Measurements from ENCODE around the gene CD7. TPM values are rescaled to one million over a fixed set of nuclear protein-coding genes. Genes with fewer than 3 reads are reported as not detected.
A peak's percentile ranks its signal among the peaks of the same experiment; 100 is the strongest.

The CD7 gene
- total and polyA plus RNA-seq, 9 of the 15 experiments (the other 6 are each of a cell fraction or from before 2014, with no cell fraction given), result 0.21 to 0.35 TPM; not detected in 7

DNA sequence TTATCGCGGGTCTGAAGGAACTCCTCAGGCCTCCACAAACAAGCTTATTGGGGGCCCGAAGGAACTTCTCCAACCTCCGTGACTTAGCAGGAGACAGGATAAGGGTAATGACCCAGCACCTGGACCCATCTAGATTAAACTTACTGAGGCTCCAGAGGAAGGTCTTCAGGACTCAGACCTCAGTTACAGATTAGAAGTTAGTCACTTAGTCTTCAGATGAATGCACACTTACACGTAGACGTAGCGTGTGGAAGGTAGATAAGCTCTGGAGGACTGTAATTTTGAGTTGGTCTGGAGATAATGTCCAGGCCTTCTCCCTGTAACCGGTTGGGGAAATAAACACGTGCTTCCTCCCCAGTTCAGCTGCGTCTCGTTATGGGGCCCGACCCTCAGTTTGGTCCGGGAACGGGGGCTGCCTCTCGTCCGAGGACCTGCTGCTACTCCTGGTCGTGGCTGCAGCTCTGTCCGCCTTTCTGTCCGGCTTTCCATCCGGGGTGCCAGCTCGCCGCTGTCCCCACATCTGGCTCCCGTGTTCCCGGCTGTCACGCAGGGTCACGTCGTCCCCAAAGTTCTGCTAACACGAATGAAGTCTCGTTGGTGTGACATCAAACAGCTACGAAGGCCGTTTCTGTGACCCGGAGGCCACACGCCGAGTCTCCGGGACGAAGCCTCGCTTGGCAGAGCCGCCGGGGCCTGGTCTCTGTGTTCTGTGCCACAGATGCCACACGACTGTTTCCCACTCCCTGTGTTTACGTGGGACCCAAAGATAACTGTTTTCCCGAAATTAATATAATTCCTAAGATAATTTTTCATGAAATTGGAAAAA, 28.0 kb upstream of the CD7 start (continued):
- TF ChIP-seq SRSF3 (IDR thresholded peaks at IDR 0.05; ENCODE audit: insufficient read depth, low read length) (no peak), ZNF311 (CRISPR knock-in tag; IDR thresholded peaks at IDR 0.05) (peak; percentile 64; the same call in 1 of the 2 replicates), MEF2D (tag; conservative IDR thresholded peaks at IDR 0.05; ENCODE audit: low read depth) (peak; percentile 82), ELF4 (CRISPR knock-in tag; IDR thresholded peaks at IDR 0.05) (peak; percentile 52; the same call in 1 of the 2 replicates), PATZ1 (CRISPR knock-in tag; IDR thresholded peaks at IDR 0.05; ENCODE audit: borderline replicate concordance) (no peak), TOE1 (IDR thresholded peaks at IDR 0.05; ENCODE audit: borderline replicate concordance) (peak; percentile 84), TOE1 (CRISPR knock-in tag; IDR thresholded peaks at IDR 0.05; ENCODE audit: borderline replicate concordance, low read depth) (no peak), ZFP36 (IDR thresholded peaks at IDR 0.05; ENCODE audit: low read depth, low read length, partially characterized antibody) (no peak), ELK1 (CRISPR knock-in tag; IDR thresholded peaks at IDR 0.05) (no peak), NR4A1 (CRISPR knock-in tag; IDR thresholded peaks at IDR 0.05) (peak; percentile 8; the same call in 1 of the 2 replicates), NR4A1 (tag; IDR thresholded peaks at IDR 0.05) (peak; percentile 97), RBM17 (IDR thresholded peaks at IDR 0.05; ENCODE audit: borderline replicate concordance, low read depth, low read length) (no peak), ATF6 (CRISPR knock-in tag; IDR thresholded peaks at IDR 0.05) (peak; percentile 68; the same call in 1 of the 2 replicates), HCFC1 (IDR thresholded peaks at IDR 0.05; ENCODE audit: low read depth, low read length) (no peak), PHF21A (IDR thresholded peaks at IDR 0.05; ENCODE audit: borderline replicate concordance, low read depth) (no peak), ETS2 (tag; IDR thresholded peaks at IDR 0.05; ENCODE audit: borderline replicate concordance, poor library complexity, severe bottlenecking) (peak; percentile 66), PTBP1 (IDR thresholded peaks at IDR 0.05; ENCODE audit: low read depth, low read length) (no peak)
- TF ChIP-seq, protein P1, sequence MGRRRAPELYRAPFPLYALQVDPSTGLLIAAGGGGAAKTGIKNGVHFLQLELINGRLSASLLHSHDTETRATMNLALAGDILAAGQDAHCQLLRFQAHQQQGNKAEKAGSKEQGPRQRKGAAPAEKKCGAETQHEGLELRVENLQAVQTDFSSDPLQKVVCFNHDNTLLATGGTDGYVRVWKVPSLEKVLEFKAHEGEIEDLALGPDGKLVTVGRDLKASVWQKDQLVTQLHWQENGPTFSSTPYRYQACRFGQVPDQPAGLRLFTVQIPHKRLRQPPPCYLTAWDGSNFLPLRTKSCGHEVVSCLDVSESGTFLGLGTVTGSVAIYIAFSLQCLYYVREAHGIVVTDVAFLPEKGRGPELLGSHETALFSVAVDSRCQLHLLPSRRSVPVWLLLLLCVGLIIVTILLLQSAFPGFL (CRISPR knock-in tag; IDR thresholded peaks at IDR 0.05), result no peak

Measured in K562 (cell line).